MCF 10A (cell line): Measurements from ENCODE around the gene PLEKHA6. TPM values are rescaled to one million over a fixed set of nuclear protein-coding genes. Genes with fewer than 3 reads are reported as not detected.

Experiments used
- BruUV-seq: library from RNA; stranded (reverse); fragments of 400-500 nt; replicated peaks from 2 replicates; lab custom pipeline; 2021; lab: Mats Ljungman, UMichigan
- CTCF ChIA-PET: fragments of 300-600 bp; sonication (Branson Sonifier 250); formaldehyde crosslinking; extraction: SDS; loops from one replicate; lab custom pipeline; 2021; ENCODE audit warnings: antibody characterized with exemption, inconsistent platforms; lab: Yijun Ruan, JAX
- POLR2A ChIA-PET: fragments of 300-600, 350-650 bp; sonication (Branson Sonifier 250); formaldehyde crosslinking; extraction: SDS; loops from one replicate; lab custom pipeline; 2020; ENCODE audit warnings: antibody characterized with exemption, inconsistent platforms; lab: Yijun Ruan, JAX
- DNase-seq: peaks from one replicate; pipeline ENCODE4 v3.0.0-alpha.2; 2018; ENCODE audit not compliant: unreplicated experiment
- H3K27ac Mint-ChIP-seq: one replicate; pipeline ENCODE4 v1.8.0; 2022; ENCODE audit warnings: mild to moderate bottlenecking, low read depth, mixed read lengths; ENCODE audit not compliant: unreplicated experiment
- H3K27me3 Mint-ChIP-seq: one replicate; pipeline ENCODE4 v1.8.0; 2022; ENCODE audit warnings: mixed read lengths; ENCODE audit not compliant: insufficient read depth, unreplicated experiment
- H3K36me3 Mint-ChIP-seq: one replicate; pipeline ENCODE4 v1.8.0; 2022; ENCODE audit warnings: mild to moderate bottlenecking, moderate library complexity, mixed read lengths; ENCODE audit not compliant: insufficient read depth, unreplicated experiment
- H3K4me1 Mint-ChIP-seq: one replicate; pipeline ENCODE4 v1.8.0; 2022; ENCODE audit warnings: mixed read lengths; ENCODE audit not compliant: insufficient read depth, unreplicated experiment
- H3K4me3 Mint-ChIP-seq: one replicate; pipeline ENCODE4 v1.8.0; 2022; ENCODE audit warnings: mild to moderate bottlenecking, moderate library complexity, mixed read lengths; ENCODE audit not compliant: unreplicated experiment
- H3K9me3 Mint-ChIP-seq: one replicate; pipeline ENCODE4 v1.8.0; 2022; ENCODE audit warnings: mixed read lengths; ENCODE audit not compliant: unreplicated experiment
- CTCF ChIP-seq: fragments of 200-600 bp; IDR thresholded peaks from one replicate; pipeline ENCODE4 v1.8.0; 2022; ENCODE audit warnings: antibody characterized with exemption, mild to moderate bottlenecking; ENCODE audit not compliant: unreplicated experiment
- intact Hi-C: fragments of 100-400 bp; cut with micrococcal nuclease; formaldehyde crosslinking; loops from 2 replicates; pipeline ENCODE4 v1.14.1; 2022
- total RNA-seq: library from RNA; stranded (reverse); gene quantifications from 2 replicates; pipeline ENCODE4 v1.2.3, GENCODE V29; 2022

Gene PLEKHA6
- total RNA-seq, 1 experiment from 2014 or later, result 75.9 TPM

- no peaks in the 10 kb centered on the region for H3K27me3 Mint-ChIP-seq
- H3K27ac Mint-ChIP-seq, result no peak overlapping the region
- H3K9me3 Mint-ChIP-seq, result no peaks in the 10 kb centered on the region
- ChIA-PET CTCF (interaction anchor here (1.1 kb wide), 1 partner anchor 14 kb away, joined by 3 read pairs; no protein-coding TSS in a partner anchor), POLR2A (no interaction called here)
- peaks cover 58% of the 10 kb centered on the region for H3K36me3 Mint-ChIP-seq
- H3K4me3 Mint-ChIP-seq, result no peak overlapping the region
- intact Hi-C loops, result no loop called here
- DNase-seq, result no peak
- no peak for TF ChIP-seq CTCF
- H3K4me1 Mint-ChIP-seq, result peaks cover 18% of the 10 kb centered on the region
- BruUV-seq, result no TSS peak
These were observed 135.1 kb downstream of the PLEKHA6 start for GRCh38 chr1:204224655-204225054.

DNA sequence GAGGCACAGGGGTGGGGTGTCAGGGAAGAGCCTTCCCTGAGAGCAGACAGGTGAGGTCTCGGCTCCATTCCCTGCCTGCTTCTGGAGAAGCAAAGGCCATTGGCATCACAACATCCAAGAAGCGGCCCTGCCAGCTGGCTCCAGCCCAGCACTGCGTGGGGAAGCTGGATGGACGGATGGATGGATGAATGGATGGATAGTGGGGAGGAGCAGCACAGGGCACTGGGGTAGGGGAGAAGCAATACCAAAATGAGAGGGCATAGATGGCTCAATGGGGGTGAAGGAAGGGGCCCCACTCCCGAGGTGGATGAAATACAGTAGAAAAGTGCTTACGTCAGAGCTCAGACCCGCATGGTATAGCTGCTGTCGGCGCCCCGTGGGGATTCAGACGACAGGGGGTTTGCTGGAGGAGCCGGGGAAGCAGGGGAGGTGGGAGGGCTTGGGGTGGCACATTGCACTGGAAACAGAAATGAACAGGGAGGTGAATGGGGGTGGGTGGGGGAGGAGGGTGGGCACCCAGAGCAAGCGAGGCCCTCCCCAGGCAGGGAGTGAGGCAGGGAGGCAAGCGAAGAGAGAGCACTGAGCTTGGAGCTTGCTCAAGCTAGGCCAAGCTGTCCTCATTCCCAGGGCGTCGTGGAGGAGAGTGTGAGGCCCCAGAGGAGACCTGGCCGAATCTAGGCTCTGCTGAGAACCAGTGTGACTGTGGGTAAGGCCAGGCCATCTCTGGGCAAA is 136.4 kb downstream of the PLEKHA6 start:
- Mint-ChIP-seq H3K4me3 (no peak overlapping the region), H3K27me3 (no peaks in the 10 kb centered on the region), H3K27ac (no peak overlapping the region), H3K9me3 (no peaks in the 10 kb centered on the region), H3K4me1 (peaks cover 18% of the 10 kb centered on the region), H3K36me3 (peaks cover 45% of the 10 kb centered on the region)
- intact Hi-C loops, result no loop called here
- no TSS peak for BruUV-seq
- no peak for TF ChIP-seq CTCF
- DNase-seq, result no peak
- CTCF ChIA-PET, result interaction anchor here (0.7 to 2.0 kb wide), 7 partner anchors 9 to 210 kb away, joined by 3 to 8 read pairs (median 4); partner anchors contain the start of gene GOLT1A
- POLR2A ChIA-PET, result no interaction called here

- peaks cover 39% of the 10 kb centered on the region for H3K36me3 Mint-ChIP-seq
- peaks cover 17% of the 10 kb centered on the region for H3K4me1 Mint-ChIP-seq
- H3K4me3 Mint-ChIP-seq, result no peak overlapping the region
- no peaks in the 10 kb centered on the region for H3K27me3 Mint-ChIP-seq
- ChIA-PET CTCF (interaction anchor here (0.7 to 2.0 kb wide), 6 partner anchors 9 to 209 kb away, joined by 3 to 8 read pairs (median 4); partner anchors contain the start of gene GOLT1A), POLR2A (no interaction called here)
- no peak overlapping the region for H3K27ac Mint-ChIP-seq
- no peaks in the 10 kb centered on the region for H3K9me3 Mint-ChIP-seq
- DNase-seq, result no peak
- TF ChIP-seq CTCF, result no peak
- intact Hi-C loops, result no loop called here
- BruUV-seq, result no TSS peak
These were observed 137.0 kb downstream of the PLEKHA6 start for GRCh38 chr1:204222764-204223055.

GRCh38 chr1:204222006-204222763 is 137.5 kb downstream of the PLEKHA6 start:
- H3K36me3 Mint-ChIP-seq, result peaks cover 33% of the 10 kb centered on the region
- no peak for TF ChIP-seq CTCF
- DNase-seq, result no peak
- H3K4me3 Mint-ChIP-seq, result no peak overlapping the region
- ChIA-PET POLR2A (no interaction called here), CTCF (interaction anchor here (0.7 to 2.0 kb wide), 6 partner anchors 8 to 209 kb away, joined by 3 to 8 read pairs (median 4); partner anchors contain the start of gene GOLT1A)
- no peaks in the 10 kb centered on the region for H3K9me3 Mint-ChIP-seq
- peaks cover 12% of the 10 kb centered on the region for H3K4me1 Mint-ChIP-seq
- BruUV-seq, result no TSS peak
- intact Hi-C loops, result no loop called here
- no peak overlapping the region for H3K27ac Mint-ChIP-seq
- no peaks in the 10 kb centered on the region for H3K27me3 Mint-ChIP-seq
